HEK293 (cell line): Measurements from ENCODE around the gene NNT.
"Not testable (repeated sequence)": the region's sequence is repeated elsewhere in the genome, so short reads cannot be mapped to it uniquely, and the experiment has no call there.

Source experiments
- CTCF ChIA-PET: fragments of 350-600 bp; formaldehyde crosslinking; extraction: SDS; loops from one replicate; lab custom pipeline; 2021; ENCODE audit warnings: antibody characterized with exemption; lab: Yijun Ruan, JAX
- POLR2A ChIA-PET: fragments of 300-600 bp; formaldehyde crosslinking; extraction: SDS; loops from one replicate; lab custom pipeline; 2020; ENCODE audit warnings: antibody characterized with exemption, inconsistent platforms; lab: Yijun Ruan, JAX
- H3K27ac ChIP-seq: fragments of 200-500 bp; sonication (Bioruptor generic); 2 replicates; pipeline ENCODE4 v1.5.1; 2014; ENCODE audit warnings: low read depth, low read length, control low read depth, inconsistent platforms; ENCODE audit errors: extremely low read depth
- H3K36me3 ChIP-seq, 2 experiments: fragments of 200-500 bp in 1 of 2; sonication (Bioruptor generic) in 1 of 2; 1 replicate in 1 of 2; 2 replicates in 1 of 2; pipeline ENCODE4 v1.5.1; 2014 to 2017; ENCODE audit warnings: inconsistent platforms in 2 of 2, low read length in 2 of 2; ENCODE audit not compliant: control insufficient read depth in 2 of 2, insufficient read depth in 1 of 2
- H3K4me1 ChIP-seq: fragments of 200-500 bp; sonication (Bioruptor generic); 2 replicates; pipeline ENCODE4 v1.5.1; 2014; ENCODE audit warnings: mild to moderate bottlenecking, low read length, inconsistent platforms; ENCODE audit not compliant: control insufficient read depth, insufficient read depth
- H3K4me3 ChIP-seq: 2 replicates; pipeline ENCODE4 v1.5.1; 2011; ENCODE audit warnings: low read depth, mild to moderate bottlenecking, control low read depth, low read length, moderate library complexity
- H3K9me3 ChIP-seq: fragments of 200-500 bp; sonication (Bioruptor generic); 2 replicates; pipeline ENCODE4 v1.5.1; 2014; ENCODE audit warnings: low read depth, low read length, inconsistent platforms; ENCODE audit not compliant: control insufficient read depth, insufficient read depth
- KLF10 ChIP-seq: fragments of 450-650 bp; IDR thresholded peaks from 2 replicates; pipeline ENCODE4 v1.5.1; 2018; ENCODE audit warnings: missing biosample characterization, mild to moderate bottlenecking, missing genetic modification characterization
- MZF1 ChIP-seq: fragments of 450-650 bp; formaldehyde crosslinking; IDR thresholded peaks from 2 replicates; pipeline ENCODE4 v1.5.1; 2017; ENCODE audit warnings: missing biosample characterization, missing genetic modification characterization, borderline replicate concordance
- PRDM2 ChIP-seq: fragments of 450-650 bp; formaldehyde crosslinking; IDR thresholded peaks from 2 replicates; pipeline ENCODE4 v1.5.1; 2016; ENCODE audit warnings: missing biosample characterization, missing genetic modification characterization, borderline replicate concordance
- YY1 ChIP-seq: fragments of 450-650 bp; formaldehyde crosslinking; IDR thresholded peaks from 2 replicates; pipeline ENCODE4 v1.5.1; 2018; ENCODE audit warnings: missing biosample characterization, missing genetic modification characterization
- ZBTB44 ChIP-seq: fragments of 450-650 bp; IDR thresholded peaks from 2 replicates; pipeline ENCODE4 v1.5.1; 2018; ENCODE audit warnings: missing biosample characterization, mild to moderate bottlenecking, missing genetic modification characterization
- ZNF18 ChIP-seq: fragments of 450-650 bp; formaldehyde crosslinking; IDR thresholded peaks from 2 replicates; pipeline ENCODE4 v1.5.1; 2016; ENCODE audit warnings: missing biosample characterization, missing genetic modification characterization
- ZNF239 ChIP-seq: fragments of 450-650 bp; formaldehyde crosslinking; IDR thresholded peaks from 2 replicates; pipeline ENCODE4 v1.5.1; 2016; ENCODE audit warnings: missing biosample characterization, missing genetic modification characterization
- ZNF280D ChIP-seq: fragments of 450-650 bp; formaldehyde crosslinking; IDR thresholded peaks from 2 replicates; pipeline ENCODE4 v1.5.1; 2016; ENCODE audit warnings: missing biosample characterization, missing genetic modification characterization
- ZNF335 ChIP-seq: fragments of 450-650 bp; formaldehyde crosslinking; conservative IDR thresholded peaks from 2 replicates; pipeline ENCODE4 v1.5.1; 2016; ENCODE audit warnings: missing biosample characterization, missing genetic modification characterization
- ZNF513 ChIP-seq: fragments of 450-650 bp; IDR thresholded peaks from 2 replicates; pipeline ENCODE4 v1.5.1; 2018; ENCODE audit warnings: missing biosample characterization, missing genetic modification characterization
- ZNF549 ChIP-seq: fragments of 450-650 bp; IDR thresholded peaks from 2 replicates; pipeline ENCODE4 v1.5.1; 2018; ENCODE audit warnings: missing biosample characterization, missing genetic modification characterization, mild to moderate bottlenecking, inconsistent platforms, moderate library complexity
- ZNF624 ChIP-seq: fragments of 450-650 bp; formaldehyde crosslinking; IDR thresholded peaks from 2 replicates; pipeline ENCODE4 v1.5.1; 2017; ENCODE audit warnings: missing biosample characterization, missing genetic modification characterization
- ZNF768 ChIP-seq: fragments of 450-650 bp; formaldehyde crosslinking; IDR thresholded peaks from 2 replicates; pipeline ENCODE4 v1.5.1; 2018; ENCODE audit warnings: missing biosample characterization, mild to moderate bottlenecking, missing genetic modification characterization

Gene NNT

DNA sequence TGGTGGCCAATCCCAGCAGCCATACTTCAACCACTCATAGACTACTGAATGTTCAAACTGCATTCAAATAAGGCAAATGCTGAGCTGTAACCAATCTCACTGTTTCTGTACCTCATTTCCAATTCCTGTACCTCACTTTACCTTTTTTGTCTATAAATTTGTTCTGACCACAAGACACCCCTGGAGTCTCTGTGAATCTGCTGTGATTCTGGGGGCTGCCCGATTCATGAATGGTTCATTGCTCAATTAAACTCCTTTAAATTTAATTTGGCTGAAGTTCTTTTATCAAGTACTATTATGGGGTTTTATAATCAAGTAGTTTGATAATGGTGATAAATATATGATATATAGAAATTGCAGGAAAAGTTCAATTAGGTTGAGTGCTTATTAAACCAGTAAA is 4.1 kb upstream of the NNT start:
- peak; percentile 98 for TF ChIP-seq ZNF549 (tag by site-specific recombination)
- H3K36me3 ChIP-seq, POLR2A ChIA-PET, H3K9me3 ChIP-seq, H3K4me3 ChIP-seq, H3K27ac ChIP-seq: not testable (repeated sequence)
- H3K4me1 ChIP-seq, result peaks cover 20% of the 10 kb centered on the region
- CTCF ChIA-PET, result interaction anchor here (0.5 kb wide), 1 partner anchor 874 kb away, joined by 3 read pairs; no protein-coding TSS in a partner anchor

DNA sequence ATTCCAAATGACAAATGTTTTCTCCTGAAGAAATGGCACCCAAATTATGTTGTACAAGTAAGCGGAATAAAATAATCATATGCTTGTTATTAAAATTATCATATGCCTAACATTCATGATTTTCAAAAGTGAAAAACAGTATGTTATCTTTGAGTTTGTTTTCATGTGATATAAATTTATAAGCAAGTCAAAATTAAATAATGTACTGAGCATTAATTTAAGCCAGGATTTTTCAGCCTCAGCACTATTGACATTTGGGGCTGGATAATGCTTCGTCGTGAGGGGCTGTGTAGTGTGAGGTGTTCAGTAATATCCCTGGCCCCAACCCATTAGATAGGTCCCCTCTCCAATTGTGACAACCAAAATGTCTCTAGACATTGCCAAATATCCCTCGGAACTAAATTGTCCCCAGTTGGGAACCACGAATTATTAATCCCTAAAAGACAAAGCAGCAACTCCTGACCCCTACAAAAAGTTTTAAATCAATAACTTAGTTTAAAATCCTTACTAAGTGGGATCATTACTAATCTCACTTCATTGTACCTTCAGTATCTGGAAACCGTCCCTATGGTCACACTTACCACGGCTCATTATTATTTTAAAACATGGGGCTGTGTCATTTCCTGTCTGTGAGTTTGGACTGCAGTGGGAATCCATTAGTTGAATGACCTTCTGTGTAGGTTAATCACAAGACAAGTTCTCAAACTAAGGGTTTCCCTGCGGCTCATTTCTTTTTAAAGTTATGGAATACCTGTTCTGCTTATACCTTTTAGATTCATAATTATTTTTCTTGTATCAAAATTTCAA is 1.3 kb upstream of the NNT start:
- no peaks in the 10 kb centered on the region for H3K36me3 ChIP-seq
- TF ChIP-seq ZNF335, result peak; percentile 75
- 0 out of 2 replicates have a peak, but pooled peaks have one; percentile 4 for TF ChIP-seq ZBTB44 (tag by site-specific recombination)
- TF ChIP-seq YY1, result 0 out of 2 replicates have a peak, but pooled peaks have one; percentile 15
- TF ChIP-seq ZNF624 (tag by site-specific recombination), result no peak
- 0 out of 2 replicates have a peak, but pooled peaks have one; percentile 23 for TF ChIP-seq ZNF513 (tag by site-specific recombination)
- TF ChIP-seq ZNF239 (tag by site-specific recombination), result no peak
- no peak for TF ChIP-seq KLF10 (tag by site-specific recombination)
- TF ChIP-seq ZNF280D (tag by site-specific recombination), result no peak
- 0 out of 2 replicates have a peak, but pooled peaks have one; percentile 39 for TF ChIP-seq MZF1 (tag by site-specific recombination)
- no peak for TF ChIP-seq PRDM2 (tag by site-specific recombination)
- TF ChIP-seq ZNF768 (tag by site-specific recombination), result no peak
- 0 out of 2 replicates have a peak, but pooled peaks have one; percentile 41 for TF ChIP-seq ZNF18 (tag by site-specific recombination)
- TF ChIP-seq, all 188 proteins: peak for 6
- no peaks in the 10 kb centered on the region for H3K9me3 ChIP-seq
- ChIA-PET CTCF (interaction anchor here (1.3 to 1.4 kb wide), 2 partner anchors 10 to 29 kb away, joined by 3 to 7 read pairs; no protein-coding TSS in a partner anchor), POLR2A (interaction anchor here (1.4 to 2.3 kb wide), 4 partner anchors 22 to 118 kb away, joined by 3 to 23 read pairs (median 6); partner anchors contain the start of genes C5orf34 and TMEM267)
- peak overlapping the region; percentile 82 for H3K27ac ChIP-seq
- peaks cover 20% of the 10 kb centered on the region for H3K4me1 ChIP-seq
- peak overlapping the region; percentile 90 for H3K4me3 ChIP-seq
